Activated CD4-positive, alpha-beta T cell treated with anti-CD3 and anti-CD28 coated beads, Interleukin-2, amount 50 U/mL, for 1 hour (primary cell): Measurements from ENCODE around the gene ANXA2.
A peak's percentile ranks its signal among the peaks of the same experiment; 100 is the strongest.

ENCODE experiments used
- DNase-seq: peaks from one replicate; pipeline ENCODE4 v3.0.0-alpha.2; 2020

The ANXA2 gene

DNA sequence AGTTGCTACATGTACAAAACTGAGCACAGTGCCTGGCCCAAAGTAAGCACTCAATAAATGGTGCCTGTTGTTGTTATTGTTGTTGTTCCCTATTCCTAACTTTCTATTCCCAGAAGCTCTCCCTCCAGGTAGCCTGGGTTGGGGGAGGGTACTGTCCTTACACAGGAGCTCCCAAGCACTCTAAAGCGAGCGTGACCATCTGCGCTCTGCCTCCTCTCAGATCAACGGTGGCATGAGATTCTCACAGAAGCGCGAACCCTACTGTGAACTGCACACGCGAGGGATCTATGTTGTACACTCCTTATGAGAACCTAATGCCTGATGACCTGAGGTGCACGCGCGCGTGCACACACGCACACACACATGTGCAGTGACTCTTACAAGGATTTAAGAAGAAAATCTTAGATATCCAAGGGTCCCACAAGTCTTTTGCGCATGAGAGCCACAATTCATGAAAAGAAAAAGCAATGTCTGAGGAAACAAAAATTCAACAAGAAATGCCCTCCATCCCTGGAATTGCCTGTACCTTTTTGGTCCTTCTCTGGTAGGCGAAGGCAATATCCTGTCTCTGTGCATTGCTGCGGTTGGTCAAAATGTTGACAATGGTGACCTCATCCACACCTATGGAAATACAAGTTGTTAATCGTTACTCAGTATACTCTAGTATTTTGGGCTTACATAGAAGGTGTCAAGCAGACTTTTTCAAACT is 33.7 kb downstream of the ANXA2 start:
- no peak for DNase-seq

DNA sequence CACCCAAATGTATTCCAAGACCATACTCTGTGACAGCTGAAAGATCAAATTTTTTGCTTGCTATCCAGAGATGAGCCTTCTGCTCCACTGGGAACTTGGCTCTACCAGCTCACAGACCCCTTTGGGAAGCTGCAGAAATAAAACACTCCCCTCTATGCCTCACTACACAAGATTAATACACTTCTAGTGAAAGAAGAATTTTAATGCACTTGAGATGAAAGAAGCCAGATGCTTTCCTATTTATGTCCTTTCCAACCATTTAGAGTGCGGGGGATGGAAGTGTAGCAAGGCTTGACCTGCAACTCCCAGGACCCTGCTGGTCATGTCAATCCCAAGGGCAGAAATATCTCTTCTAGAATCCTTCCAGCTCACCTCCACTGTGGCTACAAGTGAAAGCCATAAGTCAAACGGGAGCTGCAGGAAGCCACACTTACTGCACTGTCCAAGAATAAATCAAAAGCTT is 34.7 kb downstream of the ANXA2 start:
- no peak for DNase-seq

DNA sequence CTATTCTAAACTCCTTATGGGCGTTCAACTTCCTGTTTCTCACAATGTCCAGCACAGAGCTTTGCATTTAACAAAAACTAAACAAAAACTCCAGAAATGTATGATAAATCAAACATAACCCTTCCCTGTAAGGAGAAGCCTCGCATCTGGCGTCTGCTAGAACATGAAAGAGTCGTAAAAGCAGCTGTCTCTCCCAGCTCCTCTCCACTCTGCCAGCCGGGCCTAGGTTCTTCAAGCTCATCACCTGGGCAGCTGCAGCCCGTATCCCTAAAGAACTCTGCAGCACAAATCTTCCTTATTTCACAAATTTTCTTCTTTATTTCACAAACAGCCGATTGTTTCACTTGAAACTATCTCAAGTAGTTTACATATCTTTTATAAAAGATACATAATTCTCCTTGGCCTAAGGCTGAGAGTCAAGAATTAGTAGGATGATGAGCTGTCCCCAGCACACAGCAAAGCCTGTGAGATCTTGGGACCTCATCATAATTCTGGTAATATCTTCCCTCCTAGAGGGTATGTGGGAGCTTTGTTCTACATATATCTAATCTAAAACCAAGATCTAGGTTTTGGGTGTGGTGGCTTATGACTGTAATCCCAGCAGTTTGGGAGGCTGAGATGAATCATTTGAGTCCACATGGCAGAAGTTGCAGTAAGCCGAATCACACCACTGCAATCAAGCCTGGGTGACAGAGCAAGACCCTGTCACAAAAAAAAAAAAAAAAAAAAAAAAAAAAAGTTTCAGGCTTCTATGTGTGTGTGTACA is 35.3 kb downstream of the ANXA2 start:
- no peak for DNase-seq

DNA sequence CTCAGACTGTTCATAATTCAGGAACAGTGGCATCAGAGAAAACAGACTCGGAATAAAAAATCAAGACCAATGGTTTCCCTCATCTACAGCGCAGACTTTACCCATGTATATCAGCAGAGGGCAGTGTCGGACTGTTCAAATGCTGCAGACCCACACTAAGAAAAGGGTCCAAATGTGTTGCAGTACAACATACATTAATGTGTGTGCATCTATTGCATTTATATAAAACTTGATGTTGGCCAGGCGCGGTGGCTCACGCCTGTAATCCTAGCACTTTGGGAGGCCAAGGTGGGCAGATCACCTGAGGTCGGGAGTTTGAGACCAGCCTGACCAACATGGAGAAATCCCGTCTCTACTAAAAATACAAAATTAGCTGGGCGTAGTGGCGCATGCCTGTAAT is 38.0 kb downstream of the ANXA2 start:
- DNase-seq, result peak; percentile 41

DNA sequence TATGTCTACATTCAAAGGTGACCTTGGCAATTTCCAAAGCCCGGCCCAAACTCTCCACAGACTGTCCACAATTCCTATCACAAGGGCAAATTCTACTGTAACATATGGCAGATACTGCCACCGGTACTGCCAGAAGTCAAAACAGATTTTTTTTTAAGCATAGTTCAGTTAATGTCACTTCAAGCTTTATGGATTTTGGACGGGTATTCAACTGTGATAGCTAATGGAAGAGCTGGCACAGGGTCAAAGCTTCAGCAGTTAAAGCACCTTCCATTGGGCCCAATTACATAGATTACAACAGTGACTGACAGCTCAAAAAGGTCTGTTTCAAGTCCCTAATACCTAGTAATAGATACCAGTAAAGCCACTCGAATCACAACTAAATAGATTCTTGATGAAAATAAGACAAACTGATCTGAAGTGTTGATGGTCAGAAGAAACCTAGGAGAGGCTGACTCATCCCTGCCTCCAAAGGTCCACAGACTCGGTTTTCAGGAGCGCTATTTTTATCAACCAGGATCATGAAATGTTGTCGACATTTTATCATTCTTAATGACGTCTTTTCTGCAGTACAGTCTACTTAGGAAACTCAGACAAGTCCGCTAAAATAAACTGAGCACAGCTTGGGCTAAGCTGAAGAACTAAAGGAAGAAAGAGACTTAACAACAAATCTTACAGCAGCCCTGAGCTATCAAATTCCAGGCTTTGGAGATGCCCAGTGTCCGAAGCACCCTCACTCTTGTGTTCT is 38.7 kb downstream of the ANXA2 start:
- no peak for DNase-seq

DNA sequence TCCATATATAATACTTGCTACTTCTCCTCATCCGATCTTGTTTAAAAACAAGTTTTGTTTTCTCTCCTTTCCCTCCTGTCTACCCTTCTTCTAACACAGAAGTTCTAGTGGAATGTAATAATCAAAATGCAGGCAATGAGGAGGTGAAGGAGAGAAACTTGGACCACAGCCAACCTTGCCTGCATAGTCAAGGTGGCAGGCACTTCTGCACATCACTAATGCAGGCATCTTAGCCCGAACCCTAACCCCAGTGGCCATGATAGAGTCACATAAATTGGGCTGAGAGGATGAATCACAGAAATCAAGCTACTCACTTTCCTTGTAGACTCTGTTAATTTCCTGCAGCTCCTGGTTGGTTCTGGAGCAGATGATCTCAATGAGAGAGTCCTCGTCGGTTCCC is 41.0 kb downstream of the ANXA2 start:
- DNase-seq, result no peak

DNA sequence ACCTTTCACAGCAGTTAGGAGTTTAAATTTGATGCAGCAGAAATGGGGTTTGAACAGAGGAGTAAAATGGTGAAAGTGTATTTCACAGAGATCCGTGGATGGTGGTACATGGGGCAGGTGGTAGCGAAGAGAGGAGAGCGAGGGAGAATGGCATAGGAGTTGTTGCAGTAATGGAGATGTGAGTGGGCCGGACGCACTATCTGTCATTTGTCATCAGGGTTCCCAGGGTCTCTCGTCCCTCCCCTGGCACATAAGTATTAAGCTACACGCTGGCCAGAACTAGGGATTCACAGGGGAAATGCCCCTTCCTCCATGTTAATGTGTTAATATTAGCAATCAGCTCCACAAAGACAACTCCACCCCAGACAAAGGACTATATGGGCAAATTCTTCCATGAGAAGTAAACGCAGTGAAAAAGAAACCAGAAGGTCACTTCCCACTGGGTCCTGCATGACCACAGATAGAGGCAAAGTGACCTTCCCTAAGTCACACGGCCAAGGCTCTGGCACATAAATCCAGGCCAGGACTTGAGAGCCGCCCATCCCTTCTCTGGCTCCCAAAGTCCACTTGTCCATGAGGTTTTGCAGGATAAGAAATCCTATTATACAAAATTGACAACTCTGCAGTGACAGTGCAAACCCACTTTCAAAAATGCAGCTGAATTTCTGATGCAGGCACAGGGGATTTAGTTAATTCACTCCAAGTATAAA is 42.5 kb downstream of the ANXA2 start:
- DNase-seq, result no peak

DNA sequence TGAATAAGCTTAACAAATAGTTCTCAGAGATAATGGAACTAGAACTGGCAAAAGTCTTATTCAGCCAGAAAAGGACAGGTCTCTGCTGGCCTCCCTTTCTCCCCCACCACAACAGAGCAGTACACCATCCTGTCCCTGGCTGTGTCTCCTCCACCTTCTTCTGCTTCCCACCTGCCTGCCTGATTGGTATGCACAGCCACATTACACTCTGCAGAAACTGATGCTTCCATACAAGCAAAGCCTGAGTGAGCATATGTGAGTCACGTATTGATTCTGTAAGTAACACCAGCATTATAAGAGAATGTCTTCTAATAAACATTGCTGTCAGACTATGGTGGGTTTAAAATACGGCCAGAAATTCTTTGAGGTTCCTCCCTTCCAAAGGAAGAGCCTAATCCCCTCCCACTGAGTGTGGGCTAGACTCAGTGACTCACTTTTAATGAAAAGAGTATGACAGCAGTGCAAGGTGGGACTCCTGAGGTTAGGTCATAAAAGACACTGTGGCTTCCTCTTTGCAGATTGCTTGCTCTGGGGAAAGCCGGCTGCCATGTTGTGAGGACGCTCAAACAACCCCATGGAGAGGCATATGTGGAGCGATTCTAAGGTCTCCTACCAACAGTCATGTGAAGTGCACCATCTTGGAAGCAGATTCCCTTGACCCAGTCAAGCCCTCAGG is 44.4 kb downstream of the ANXA2 start:
- no peak for DNase-seq

DNA sequence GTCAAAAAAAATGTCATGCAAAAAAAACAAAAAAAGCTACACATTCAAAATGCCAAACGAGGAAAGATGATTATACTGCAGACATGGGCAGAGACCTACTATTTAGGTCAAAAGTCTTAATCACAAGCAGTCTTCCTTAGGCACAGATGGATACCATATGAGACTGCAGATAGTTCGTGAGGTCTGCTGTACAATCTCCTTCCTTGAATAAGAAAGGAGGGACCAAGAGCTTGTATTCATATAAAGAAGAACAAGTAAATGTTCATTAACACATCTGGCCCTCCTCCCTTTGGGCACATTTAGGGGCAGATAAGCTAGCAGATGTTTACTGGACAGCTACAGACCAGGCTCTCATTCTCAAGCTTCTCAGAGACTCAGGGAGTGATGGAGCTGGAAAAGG is 45.3 kb downstream of the ANXA2 start:
- no peak for DNase-seq

DNA sequence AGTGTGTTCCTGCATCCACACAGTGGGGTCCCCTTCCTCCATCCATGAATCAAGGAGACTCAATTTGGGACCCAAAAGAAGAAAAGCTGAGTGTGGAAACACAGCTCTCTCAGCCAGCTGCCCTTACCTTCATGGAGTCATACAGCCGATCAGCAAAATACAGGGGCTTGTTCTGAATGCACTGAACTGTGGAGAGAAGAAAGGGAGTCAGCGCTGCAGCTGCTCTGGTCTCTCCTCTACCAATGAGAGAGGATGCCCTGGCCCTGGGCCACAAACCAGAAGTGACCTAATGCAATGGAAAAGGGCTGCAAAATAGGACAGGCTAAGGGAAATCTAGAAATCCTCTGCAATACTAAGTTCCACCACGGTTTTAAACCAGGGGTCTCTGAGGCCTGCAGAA is 46.7 kb downstream of the ANXA2 start:
- DNase-seq, result no peak

DNA sequence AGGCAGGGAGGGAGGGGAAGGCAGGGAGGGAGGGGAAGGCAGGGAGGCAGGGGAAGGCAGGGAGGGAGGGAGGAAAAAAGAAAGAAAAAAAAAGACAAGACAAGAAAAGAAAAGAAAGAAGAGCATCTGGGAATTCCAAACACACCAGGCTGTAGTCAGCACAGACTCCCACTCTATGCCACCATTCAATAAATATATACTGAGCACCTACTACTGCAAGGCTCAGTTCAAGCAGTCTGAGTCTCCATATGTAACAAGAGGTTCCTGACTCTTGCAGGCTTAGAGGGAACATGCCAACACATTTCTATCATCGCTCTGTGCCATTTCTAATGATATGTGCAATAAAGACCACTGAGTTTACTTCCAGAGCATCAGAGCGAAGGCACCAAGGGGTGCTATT is 47.7 kb downstream of the ANXA2 start:
- no peak for DNase-seq

DNA sequence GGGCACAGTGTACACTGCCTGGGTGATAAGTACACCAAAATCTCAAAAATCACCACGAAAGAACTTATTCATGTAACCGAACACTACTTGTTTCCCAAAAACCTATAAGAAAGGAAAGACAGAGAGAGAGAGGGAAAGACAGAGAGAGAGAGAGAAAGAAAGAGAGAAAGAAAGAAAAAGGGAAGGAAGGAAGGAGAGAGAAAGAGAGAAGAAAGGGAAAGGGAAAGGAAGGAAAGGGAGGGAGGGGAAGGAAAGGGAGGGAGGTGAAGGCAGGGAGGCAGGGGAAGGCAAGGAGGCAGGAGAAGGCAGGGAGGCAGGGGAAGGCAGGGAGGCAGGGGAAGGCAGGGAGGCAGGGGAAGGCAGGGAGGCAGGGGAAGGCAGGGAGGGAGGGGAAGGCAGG is 48.2 kb downstream of the ANXA2 start:
- no peak for DNase-seq

DNA sequence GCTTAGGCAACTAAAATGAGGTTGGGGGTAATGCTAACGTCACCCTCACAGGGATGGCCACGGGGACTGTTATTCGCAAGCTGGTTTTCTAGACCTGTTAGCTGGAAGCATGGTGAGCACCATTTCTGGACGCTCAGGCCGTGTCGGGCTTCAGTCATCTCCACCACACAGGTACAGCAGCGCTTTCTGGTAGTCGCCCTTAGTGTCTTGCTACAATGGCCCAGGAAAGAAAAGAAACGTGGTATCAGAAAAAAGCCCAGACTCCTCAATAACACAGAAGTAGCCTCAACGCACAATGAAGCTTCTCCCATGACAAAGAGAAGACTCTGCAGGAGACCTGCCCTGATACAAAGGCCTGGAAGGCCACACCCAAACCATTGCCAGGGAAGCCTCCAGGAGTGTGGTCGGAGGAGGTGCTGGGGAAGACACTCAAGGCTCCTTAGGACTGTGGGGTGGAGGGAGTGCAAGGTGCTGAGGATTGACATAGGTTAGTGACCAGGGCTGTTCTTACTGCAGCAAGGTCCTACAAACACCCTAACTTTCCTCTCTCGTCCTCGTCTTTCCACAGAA is 50.2 kb downstream of the ANXA2 start:
- no peak for DNase-seq

DNA sequence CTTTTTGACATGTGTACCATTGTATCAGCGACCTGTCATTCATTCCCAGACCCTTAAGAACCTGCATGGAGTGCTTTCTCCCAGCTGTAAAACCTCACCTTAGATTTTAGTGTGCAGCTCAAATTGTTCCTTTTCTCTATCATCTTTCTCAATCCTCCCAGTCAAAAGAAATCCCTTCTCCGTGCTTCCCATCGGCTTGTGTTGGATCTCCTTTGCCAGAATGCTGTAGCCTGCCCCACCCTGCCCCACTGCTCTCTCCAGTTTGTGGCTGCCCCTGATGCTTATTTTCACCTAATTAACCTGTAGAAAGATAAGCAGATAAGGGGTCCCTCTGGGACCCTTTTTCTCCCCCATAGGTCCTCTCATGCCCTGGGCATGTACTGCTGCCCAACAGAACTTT is 51.1 kb downstream of the ANXA2 start:
- no peak for DNase-seq

DNA sequence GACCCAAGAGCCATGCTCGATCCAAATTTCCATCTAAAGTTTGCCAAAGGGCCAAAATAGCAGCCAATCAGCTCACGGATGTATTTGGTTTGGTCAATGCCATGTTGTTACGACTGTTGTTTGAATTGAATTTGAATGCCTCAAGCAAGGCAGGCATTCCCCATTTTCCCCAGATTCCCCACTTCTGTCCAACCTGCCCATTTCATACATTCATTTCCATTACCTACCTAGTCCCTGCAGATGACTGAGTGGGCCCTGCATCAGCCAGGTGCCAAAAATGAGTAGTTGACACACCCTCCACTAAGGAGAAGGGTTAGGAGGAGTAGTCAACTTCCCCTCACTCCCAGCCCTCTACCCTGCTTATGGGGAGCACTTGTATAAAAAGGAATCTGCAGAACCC is 51.7 kb downstream of the ANXA2 start:
- DNase-seq, result no peak

DNA sequence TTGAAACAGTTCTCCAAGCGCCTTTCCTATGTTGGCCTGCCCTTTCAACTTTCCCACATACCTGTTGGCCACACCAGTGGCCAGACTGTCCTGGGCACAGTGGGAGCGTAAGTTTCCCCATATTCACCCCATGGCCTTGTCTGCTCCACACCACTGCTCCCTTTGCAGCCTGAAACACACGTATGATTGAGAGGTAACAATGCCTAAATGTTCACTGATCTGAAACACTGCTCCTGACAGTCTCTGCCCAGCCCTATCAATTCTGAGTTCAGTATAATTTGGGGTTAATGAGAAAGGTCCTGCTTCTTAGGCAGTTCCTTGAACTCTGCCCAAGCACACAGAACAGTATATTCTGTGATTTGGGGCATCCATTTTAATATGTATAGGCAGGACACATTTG is 52.2 kb downstream of the ANXA2 start:
- no peak for DNase-seq

DNA sequence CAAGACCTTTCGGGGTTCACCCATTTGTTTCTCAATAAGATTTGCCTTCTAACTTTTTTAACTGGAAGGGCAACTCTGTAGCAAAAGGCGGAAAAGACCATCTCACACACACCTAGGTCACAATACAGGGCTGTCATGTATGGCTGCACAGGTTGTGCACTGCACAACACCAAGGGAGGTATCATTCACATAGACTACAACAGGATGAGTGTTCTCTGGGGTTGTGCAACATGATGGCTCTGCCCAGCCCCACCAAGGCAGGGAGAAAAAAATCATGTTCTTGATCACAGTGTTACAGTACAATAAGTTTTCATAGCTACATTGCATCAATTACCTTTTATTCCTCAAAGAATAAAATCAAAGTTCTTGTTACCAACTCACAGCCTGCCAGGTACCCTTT is 52.8 kb downstream of the ANXA2 start:
- no peak for DNase-seq

DNA sequence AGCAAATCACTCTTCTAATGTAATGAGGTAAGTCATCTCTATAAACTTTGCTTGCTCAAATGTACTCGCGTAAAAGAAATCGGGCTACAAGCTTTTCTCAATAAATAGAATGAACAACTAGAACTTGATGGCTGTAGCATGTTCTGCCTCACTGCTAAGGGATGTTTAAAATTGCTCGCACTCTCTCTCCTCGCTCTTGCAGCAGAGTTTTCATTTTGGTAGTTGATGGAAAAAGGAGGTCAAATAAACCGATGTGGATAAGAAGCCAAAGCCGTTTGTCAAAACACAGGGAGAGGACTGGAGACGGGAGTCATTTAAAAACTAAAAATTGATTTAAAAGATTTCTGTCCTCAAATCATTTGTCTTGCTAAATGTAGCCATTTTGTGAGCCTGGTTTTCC is 53.3 kb downstream of the ANXA2 start:
- DNase-seq, result no peak

DNA sequence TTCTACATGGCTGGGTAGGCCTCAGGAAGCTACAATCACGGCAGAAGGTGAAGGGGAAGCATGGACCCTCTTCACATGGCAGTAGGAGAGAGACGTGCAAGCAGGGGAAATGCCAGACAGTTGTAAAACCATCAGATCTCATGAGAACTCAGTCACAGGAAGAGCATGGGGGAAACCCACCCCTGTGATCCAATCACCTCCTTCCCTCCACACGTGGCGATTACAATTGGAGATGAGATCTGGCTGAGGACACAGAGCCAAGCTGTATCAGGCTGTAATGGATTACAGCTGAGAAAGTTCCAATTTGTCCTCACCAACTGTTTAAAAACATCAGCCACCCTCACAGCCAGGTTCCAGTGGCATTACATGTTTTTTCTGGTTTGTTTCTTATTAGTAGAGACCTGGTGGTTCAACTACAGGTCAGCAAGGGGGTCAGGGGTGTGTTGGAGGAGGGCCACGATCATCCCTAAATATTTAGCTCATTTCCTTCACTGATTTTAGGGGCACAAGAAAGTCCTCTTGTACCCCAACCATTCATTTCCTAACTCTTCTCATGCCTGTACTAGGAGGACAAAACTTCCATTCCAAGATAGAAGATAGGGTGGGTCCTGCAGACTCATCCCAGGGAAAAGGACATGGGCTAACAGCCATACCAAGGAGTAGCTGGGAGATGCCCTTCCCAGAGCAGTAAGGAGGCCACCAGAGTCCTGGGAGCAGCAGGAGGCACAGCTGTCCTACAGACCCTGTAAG is 54.4 kb downstream of the ANXA2 start:
- no peak for DNase-seq

DNA sequence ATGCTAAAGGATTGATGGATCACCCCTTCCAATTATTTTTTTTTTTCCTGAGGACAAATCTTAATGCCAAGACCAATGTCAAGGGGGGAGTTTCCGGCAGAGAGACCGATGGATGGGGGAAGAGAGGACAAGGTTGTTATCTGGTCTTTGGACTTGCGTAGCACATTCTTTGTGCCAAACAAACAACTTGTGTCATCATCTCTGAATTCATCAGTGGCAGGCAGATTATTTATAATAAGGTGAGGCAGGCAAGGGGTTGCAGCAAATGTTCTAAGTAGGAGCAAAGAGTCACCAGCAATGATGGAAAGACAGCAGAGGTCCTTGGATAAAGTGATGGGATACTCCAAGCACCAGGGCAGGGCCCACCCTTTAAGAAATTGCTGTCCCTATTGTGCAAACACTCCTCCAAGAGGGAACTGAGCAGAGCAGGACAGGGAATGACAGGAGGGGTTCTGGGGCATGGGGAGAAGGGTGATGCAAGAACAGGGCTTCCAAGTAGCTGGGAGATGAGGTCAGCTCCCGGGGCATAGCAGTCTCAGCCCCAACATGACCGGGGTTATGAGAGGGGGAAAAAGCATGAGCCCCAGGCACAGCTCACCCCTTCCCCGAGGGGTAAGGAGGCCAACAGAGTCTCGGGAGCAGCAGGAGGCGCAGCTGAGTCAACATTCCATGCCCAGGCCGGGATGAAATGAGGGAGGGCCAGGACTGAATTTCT is 57.4 kb downstream of the ANXA2 start:
- DNase-seq, result no peak

DNA sequence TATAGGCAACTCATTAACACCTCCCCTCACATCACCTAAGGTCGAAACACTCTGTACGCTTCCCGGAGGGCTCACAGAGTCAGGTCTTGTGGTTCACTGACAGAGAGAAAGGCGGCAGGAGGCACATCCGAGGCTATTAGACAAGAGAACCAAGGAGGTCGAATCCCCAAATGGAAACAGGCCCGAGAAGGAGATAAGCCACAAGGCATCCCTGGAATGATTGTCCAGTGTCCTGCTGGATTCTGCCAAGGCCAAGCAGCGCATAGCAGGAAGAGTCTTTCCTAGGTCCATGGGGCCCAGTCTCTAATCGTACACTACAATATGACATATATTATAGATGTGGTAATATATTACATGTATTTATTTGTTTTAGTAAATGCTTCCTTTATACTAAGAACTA is 58.5 kb downstream of the ANXA2 start:
- no peak for DNase-seq
